ENCODE data around the gene ZNF594.
"Not testable (repeated sequence)": the region's sequence is repeated elsewhere in the genome, so short reads cannot be mapped to it uniquely, and the experiment has no call there.

ZNF594 gene

GRCh38 chr17:5203178-5203907, 11.7 kb upstream of the ZNF594 start:
- in situ Hi-C loops (cut with HindIII; ENCODE audit: low sequenced_read_pairs): no loop called here

DNA sequence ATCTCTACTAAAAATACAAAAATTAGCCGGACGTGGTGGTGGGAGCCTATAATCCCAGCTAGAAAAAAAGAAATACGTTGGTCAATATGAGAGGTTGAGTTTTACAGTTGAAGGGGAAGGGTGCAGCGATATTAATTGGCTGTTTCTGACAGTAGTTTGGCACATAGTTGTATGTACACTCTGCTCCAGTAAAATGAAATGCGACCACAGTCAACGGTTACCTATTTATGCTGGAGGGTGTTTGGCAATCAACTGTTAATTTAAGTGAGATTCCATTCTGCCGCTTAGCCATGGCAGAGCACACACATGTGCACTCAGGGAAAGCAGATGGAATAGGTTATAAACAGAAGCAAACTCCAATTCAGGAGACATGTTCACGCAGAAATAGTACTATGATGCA, 9.3 kb upstream of the ZNF594 start:
- in situ Hi-C loops (cut with HindIII; ENCODE audit: low sequenced_read_pairs): no loop called here

- in situ Hi-C loops (cut with HindIII; ENCODE audit: low sequenced_read_pairs): no loop called here
These were observed 8.7 kb upstream of the ZNF594 start for GRCh38 chr17:5200360-5200759.

GRCh38 chr17:5198472-5198871, 6.8 kb upstream of the ZNF594 start:
- in situ Hi-C loops (cut with HindIII; ENCODE audit: low sequenced_read_pairs): no loop called here

- in situ Hi-C loops (cut with HindIII; ENCODE audit: low sequenced_read_pairs): no loop called here
These were observed 2.7 kb upstream of the ZNF594 start for GRCh38 chr17:5194346-5194745.

- in situ Hi-C loops (cut with HindIII; ENCODE audit: low sequenced_read_pairs): no loop called here
These were observed 7.4 kb downstream of the ZNF594 start for GRCh38 chr17:5184288-5184687.

GRCh38 chr17:5183410-5183793, 8.3 kb downstream of the ZNF594 start:
- in situ Hi-C loops (cut with HindIII; ENCODE audit: low sequenced_read_pairs): no loop called here

DNA sequence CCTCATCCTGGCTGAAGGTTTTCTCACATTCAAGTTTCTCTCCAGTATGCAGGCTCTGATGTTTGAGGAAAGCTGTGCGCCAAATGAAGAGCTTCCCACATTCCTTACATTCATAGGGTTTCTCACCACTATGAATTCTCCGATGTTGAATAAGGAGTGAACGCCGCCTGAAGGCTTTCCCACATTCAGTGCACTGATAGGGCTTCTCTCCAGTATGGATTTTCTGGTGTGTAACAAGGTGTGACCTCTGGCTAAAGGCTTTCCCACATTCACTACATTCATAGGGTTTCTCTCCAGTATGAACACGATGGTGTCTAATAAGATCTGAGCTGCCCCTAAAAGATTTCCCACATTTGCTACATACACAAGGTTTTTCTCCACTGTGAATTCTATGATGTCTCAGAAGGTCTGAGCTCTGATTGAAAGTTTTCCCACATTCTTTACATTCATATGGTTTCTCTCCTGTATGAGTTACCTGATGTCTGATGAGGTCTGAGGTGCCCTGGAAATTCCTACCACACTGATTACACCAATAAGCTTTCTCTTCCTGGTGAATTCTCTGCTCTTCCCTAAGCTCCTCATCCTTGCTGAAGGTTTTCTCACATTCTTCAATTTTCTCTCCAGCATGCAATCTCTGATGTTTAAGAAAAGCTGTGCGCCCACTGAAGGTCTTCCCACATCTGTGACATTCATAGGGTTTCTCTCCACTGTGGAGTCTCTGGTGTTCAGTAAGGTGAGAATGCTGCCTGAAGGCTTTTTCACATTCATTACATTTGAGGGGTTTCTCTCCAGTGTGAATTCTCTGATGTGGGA, 8.9 kb downstream of the ZNF594 start:
- in situ Hi-C loops (cut with HindIII; ENCODE audit: low sequenced_read_pairs): no loop called here

DNA sequence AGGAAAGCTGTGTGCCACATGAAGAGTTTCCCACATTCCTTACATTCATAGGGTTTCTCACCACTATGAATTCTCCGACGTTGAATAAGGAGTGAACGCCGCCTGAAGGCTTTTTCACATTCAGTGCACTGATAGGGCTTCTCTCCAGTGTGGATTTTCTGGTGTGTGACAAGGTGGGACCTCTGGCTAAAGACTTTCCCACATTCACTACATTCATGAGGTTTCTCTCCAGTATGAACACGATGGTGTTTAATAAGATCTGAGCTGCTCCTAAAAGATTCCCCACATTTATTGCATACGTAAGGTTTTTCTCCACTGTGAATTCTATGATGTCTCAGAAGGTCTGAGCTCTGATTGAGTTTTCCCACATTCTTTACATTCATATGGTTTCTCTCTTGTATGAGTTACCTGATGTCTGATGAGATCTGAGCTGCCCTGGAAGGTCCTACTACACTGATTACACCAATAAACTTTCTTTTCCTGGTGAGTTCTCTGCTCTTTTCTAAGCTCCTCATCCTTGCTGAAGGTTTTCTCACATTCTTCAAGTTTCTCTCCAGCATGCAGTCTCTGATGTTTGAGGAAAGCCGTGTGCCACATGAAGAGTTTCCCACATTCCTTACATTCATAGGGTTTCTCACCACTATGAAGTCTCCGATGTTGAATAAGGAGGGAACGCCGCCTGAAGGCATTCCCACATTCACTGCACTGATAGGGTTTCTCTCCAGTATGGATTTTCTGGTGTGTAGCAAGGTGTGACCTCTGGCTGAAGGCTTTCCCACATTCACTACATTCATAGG, 10.0 kb downstream of the ZNF594 start:
- in situ Hi-C loops (cut with HindIII; ENCODE audit: low sequenced_read_pairs): no loop called here

DNA sequence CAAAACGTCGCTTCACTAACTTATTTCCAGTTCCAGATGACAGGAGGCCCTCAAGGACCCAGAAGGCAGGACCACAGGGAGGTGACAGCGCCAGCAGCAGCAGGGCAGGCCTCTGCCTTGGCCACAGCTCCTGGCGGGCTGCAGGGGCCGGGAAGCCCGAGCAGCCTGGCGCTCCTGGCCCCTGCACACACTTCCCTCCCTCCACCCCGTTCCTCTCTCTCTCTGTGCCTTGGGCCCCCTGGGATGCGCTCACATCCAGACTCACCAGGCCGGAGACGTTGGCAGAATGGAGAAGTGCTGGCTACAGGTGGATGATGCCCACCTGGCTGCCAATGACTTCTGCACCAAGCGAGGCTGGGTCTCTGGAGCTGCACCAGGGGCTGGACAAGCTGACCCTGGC, 12.7 kb downstream of the ZNF594 start:
- in situ Hi-C loops (cut with HindIII; ENCODE audit: low sequenced_read_pairs): no loop called here

GRCh38 chr17:5175027-5175426, 16.6 kb downstream of the ZNF594 start:
- in situ Hi-C loops (cut with HindIII; ENCODE audit: low sequenced_read_pairs): not testable (repeated sequence)

- in situ Hi-C loops (cut with HindIII; ENCODE audit: low sequenced_read_pairs): not testable (repeated sequence)
These were observed 25.7 kb downstream of the ZNF594 start for GRCh38 chr17:5165791-5166564.

DNA sequence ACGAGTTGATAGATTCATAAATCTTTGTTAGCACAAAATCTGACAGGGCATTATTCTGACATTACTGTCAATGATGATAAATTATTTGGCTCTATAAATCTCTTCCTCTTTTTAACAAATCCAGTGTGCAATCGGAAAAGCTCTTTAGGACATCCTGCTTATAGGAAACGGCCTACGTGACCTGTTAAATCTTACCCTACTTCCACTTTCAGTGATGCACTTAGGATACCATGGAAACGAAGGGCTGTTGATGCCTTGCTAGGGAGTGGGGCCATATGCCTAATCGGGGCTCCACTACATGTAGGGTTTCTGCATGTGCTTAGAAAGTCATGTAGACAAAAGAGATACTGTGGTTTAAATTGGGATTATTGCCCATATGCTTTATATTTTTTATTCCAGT, 27.2 kb downstream of the ZNF594 start:
- in situ Hi-C loops (cut with HindIII; ENCODE audit: low sequenced_read_pairs): no loop called here

DNA sequence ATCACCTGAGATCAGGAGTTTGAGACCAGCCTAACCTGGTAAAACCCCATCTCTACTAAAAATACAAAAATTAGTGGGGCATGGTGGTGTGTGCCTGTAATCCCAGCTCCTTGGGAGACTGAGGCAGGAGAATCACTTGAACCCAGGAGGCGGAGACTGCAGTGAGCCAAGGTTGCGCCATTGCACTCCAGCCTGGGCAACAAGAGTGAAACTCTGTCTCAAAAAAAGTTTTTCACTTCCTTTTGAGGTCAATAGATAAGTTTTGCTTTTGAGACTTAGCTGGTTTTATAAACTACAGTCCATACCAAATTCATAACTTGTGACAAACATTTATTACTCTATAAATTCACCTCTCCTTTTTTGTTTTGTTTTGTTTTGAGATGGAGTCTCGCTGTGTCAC, 29.9 kb downstream of the ZNF594 start:
- in situ Hi-C loops (cut with HindIII; ENCODE audit: low sequenced_read_pairs): not testable (repeated sequence)

DNA sequence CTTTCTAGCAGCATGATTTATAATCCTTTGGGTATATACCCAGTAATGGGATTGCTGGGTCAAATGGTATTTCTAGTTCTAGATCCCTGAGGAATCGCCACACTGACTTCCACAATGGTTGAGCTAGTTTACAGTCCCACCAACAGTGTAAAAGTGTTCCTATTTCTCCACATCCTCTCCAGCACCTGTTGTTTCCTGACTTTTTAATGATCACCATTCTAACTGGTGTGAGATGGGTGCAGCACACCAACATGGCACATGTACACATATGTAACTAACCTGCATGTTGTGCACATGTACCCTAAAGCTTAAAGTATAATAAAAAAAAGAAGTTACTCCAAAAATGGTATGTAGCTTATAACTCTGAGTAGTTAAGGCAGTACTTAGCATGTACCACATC, 31.0 kb downstream of the ZNF594 start:
- in situ Hi-C loops (cut with HindIII; ENCODE audit: low sequenced_read_pairs): not testable (repeated sequence)

GRCh38 chr17:5146122-5146521, 45.5 kb downstream of the ZNF594 start:
- in situ Hi-C loops (cut with HindIII; ENCODE audit: low sequenced_read_pairs): not testable (repeated sequence)

DNA sequence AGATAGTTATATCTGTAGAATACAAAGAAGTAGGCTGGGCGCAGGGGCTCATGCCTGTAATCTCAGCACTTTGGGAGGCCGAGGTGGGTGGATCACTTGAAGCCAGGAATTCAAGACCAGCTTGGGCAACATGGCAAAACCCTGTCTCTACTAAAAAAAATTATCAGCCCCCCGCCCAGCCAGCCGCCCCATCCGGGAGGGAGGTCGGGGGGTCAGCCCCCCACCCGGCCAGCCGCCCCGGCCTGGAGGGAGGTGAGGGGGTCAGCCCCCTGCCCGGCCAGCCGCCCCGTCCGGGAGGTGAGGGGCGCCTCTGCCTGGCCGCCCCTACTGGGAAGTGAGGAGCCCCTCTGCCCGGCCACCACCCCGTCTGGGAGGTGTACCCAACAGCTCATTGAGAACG, 48.8 kb downstream of the ZNF594 start:
- in situ Hi-C loops (cut with HindIII; ENCODE audit: low sequenced_read_pairs): not testable (repeated sequence)

GRCh38 chr17:5139458-5139732, 52.3 kb downstream of the ZNF594 start:
- in situ Hi-C loops (cut with HindIII; ENCODE audit: low sequenced_read_pairs): no loop called here

DNA sequence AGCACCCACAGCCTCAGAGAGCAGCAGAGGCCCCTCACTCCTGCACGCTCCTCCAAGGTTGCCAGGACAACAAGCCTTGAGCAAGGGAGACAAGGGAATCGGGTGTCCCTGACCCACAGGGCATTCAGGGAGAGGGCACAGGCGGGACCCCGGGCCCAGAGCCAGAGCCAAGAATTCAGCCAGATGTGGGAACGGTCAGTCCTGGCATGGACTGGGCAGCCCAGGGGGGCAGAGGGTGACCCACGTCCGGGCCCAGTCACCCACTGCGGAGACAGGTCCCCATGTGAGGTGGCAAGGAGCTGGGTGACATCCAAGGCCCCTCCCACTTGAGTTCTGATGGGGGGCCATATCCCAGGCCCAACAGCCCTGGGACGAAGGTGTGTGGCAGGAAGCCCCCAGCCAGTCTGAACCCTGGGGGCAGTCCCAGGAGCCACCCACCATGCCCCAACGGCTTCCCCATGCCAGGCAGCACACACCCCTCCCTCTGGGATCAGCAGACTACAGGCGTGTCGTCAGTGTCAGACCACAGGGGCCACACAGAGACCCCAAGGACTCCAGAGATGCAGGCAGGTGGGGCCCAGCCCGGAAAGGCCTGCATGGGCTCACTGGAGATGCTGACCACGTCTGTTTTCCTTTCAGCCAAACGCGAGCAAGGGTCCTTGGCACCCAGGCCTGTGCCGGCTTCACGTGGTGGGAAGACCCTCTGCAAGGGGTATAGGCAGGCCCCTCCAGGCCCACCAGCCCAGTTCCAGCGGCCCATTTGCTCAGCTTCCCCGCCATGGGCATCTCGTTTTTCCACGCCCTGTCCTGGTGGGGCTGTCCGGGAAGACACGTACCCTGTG, 52.8 kb downstream of the ZNF594 start:
- in situ Hi-C loops (cut with HindIII; ENCODE audit: low sequenced_read_pairs): no loop called here

GRCh38 chr17:5138198-5138544, 53.5 kb downstream of the ZNF594 start:
- in situ Hi-C loops (cut with HindIII; ENCODE audit: low sequenced_read_pairs): not testable (repeated sequence)

All from DLD1 (cell line).